HCEC 1CT (cell line): ENCODE data around the gene LRTM2.

Experiments
- DNase-seq: peaks from one replicate; pipeline ENCODE4 v3.0.0-alpha.2; 2017

LRTM2 gene

GRCh38 chr12:1870998-1871917 is 50.9 kb downstream of the LRTM2 start:
- DNase-seq, result no peak

- DNase-seq, result no peak
These were observed 51.6 kb downstream of the LRTM2 start for GRCh38 chr12:1872001-1872400.

- DNase-seq, result no peak
These were observed 52.1 kb downstream of the LRTM2 start for GRCh38 chr12:1872448-1872847.

GRCh38 chr12:1873531-1874510 is 53.5 kb downstream of the LRTM2 start:
- no peak for DNase-seq

- no peak for DNase-seq
These were observed 55.2 kb downstream of the LRTM2 start for GRCh38 chr12:1875608-1876007.

- DNase-seq, result no peak
These were observed 55.7 kb downstream of the LRTM2 start for GRCh38 chr12:1876086-1876485.

- DNase-seq, result no peak
These were observed 57.0 kb downstream of the LRTM2 start for GRCh38 chr12:1877169-1877878.

- no peak for DNase-seq
These were observed 57.8 kb downstream of the LRTM2 start for GRCh38 chr12:1878214-1878613.

GRCh38 chr12:1878695-1879094 is 58.3 kb downstream of the LRTM2 start:
- DNase-seq, result no peak

GRCh38 chr12:1879633-1880032 is 59.3 kb downstream of the LRTM2 start:
- DNase-seq, result no peak

- DNase-seq, result no peak
These were observed 59.9 kb downstream of the LRTM2 start for GRCh38 chr12:1880153-1880845.

- DNase-seq, result no peak
These were observed 60.5 kb downstream of the LRTM2 start for GRCh38 chr12:1880876-1881275.

- DNase-seq, result no peak
These were observed 60.9 kb downstream of the LRTM2 start for GRCh38 chr12:1881301-1881700.

- DNase-seq, result no peak
These were observed 61.6 kb downstream of the LRTM2 start for GRCh38 chr12:1881936-1882335.

- DNase-seq, result no peak
These were observed 62.0 kb downstream of the LRTM2 start for GRCh38 chr12:1882405-1882804.

GRCh38 chr12:1882850-1883470 is 62.6 kb downstream of the LRTM2 start:
- no peak for DNase-seq

- DNase-seq, result no peak
These were observed 63.1 kb downstream of the LRTM2 start for GRCh38 chr12:1883513-1883912.

GRCh38 chr12:1884651-1885050 is 64.3 kb downstream of the LRTM2 start:
- no peak for DNase-seq

- no peak for DNase-seq
These were observed 64.8 kb downstream of the LRTM2 start for GRCh38 chr12:1885082-1885596.

- DNase-seq, result no peak
These were observed 65.4 kb downstream of the LRTM2 start for GRCh38 chr12:1885599-1886245.
